Ureter (tissue), 1 donor: ENCODE measurements around the gene TTL. TPM values are rescaled to one million over a fixed set of nuclear protein-coding genes. Genes with fewer than 3 reads are reported as not detected.
"Not testable (repeated sequence)": the region's sequence is repeated elsewhere in the genome, so short reads cannot be mapped to it uniquely, and the experiment has no call there.

ENCODE experiments used
- DNase-seq: peaks from one replicate; pipeline ENCODE4 v3.0.0-alpha.2; 2020; ENCODE audit warnings: low spot score
- total RNA-seq: library from RNA; stranded (reverse); gene quantifications from one replicate; pipeline ENCODE4 v1.2.4, GENCODE V29; 2023
- donor health status: DM: yes; HTN: yes; CAD: no.

The TTL gene
- total RNA-seq, 1 donor from 2014 or later, result 22.2 TPM

- no peak for DNase-seq
Measured at GRCh38 chr2:112474844-112475486, 7.0 kb upstream of the TTL start.

DNA sequence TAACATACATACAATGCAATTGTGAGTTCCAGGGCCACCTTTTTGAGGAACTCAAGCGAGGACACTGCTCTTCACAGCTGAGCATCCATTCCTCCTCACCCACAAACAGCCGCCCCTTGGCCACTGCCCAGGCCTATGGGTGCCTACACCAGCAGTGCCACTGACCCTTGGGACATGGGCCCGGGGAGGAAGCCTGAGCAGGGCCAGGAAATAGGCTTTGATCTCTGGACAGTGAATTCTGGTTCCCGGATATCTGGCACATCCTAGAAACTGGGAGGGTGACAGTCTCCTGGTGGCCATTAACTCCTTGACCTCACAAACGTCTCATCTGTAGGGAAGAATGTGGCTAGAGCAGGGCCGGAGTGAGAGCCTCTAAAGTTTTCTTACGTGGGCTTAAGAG is 5.5 kb upstream of the TTL start:
- DNase-seq, result no peak

- no peak for DNase-seq
Measured at GRCh38 chr2:112480530-112481049, 1.4 kb upstream of the TTL start.

DNA sequence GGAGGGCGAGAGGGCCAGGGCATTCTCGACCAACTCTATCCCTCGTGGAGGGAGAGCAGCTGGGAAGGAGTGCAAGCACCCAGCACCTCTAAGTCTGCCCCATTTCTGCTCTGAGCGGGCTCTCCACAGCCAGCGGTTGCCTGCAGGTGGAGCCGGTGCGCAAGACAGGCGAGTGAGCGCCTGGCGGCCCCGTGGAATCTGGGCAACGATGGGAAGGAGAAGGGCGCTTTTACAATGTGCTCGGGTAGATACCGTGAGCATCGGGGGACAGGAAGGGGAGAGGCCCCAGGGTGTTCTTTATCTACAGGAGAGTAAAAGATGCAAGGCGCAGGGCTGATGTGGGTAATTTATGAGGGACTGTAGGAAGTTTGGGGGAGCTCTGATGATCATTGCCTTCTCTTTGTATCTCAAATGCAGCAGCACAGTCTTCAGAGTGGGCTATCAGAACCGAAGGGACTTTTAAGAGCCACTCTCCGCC is 867 bp upstream of the TTL start:
- peak; percentile 88 for DNase-seq

DNA sequence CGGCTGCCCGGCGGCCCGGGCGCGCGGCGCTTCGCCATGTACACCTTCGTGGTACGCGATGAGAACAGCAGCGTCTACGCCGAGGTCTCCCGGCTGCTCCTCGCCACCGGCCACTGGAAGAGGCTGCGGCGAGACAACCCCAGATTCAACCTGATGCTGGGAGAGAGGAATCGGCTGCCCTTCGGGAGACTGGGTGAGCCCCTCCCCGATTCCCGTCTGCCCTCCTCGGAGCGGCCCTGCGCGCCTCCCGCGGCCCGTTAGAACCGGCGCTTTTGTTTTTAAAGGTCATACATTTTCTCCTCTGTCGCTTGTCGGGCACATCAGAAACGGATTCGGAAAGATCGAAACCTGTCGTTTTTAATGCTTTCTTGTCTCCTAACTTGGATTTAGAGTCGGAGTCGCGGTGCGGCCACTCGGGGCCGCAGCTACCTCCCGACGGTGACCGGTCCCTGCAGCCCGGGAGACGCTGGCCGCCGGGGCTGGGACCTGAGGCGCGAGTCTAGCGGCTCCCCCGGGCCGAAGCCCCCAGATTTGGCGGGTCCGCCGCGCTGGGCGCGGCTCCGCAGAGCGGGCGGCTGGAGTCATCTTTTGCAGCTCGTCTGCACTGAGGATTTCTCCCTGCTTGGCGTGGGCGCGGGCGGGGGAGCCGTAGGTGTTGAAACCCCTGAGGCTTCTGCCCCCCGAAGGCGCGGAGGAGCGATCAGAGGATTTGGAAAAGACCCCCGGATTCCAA is 519 bp downstream of the TTL start:
- DNase-seq, result peak; percentile 48

GRCh38 chr2:112483042-112483473 is 1.1 kb downstream of the TTL start:
- no peak for DNase-seq

DNA sequence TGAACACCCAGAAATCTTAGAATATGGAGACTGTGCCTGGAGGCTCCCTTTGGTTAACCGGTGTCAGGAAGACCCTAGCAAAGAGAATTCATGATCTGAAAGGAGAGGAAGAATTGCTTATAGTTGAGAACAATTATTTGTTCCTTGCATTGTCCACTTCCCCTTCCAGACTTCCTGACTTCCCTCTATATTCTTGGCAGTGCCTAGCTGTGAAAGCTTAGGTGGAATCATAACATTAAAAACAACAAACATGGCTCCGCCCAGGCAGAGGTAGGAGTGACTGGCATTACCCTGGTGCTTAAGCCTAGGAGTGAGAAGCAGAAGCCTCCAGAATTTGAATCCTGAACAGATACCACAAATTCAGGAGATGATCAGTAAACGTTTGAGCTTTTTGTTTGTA is 1.9 kb downstream of the TTL start:
- no peak for DNase-seq

GRCh38 chr2:112485849-112486248 is 3.9 kb downstream of the TTL start:
- DNase-seq, result no peak

- no peak for DNase-seq
Measured at GRCh38 chr2:112486895-112487294, 4.9 kb downstream of the TTL start.

GRCh38 chr2:112487444-112487961 is 5.5 kb downstream of the TTL start:
- no peak for DNase-seq

GRCh38 chr2:112488201-112488600 is 6.2 kb downstream of the TTL start:
- no peak for DNase-seq

GRCh38 chr2:112491946-112492345 is 10.0 kb downstream of the TTL start:
- no peak for DNase-seq

DNA sequence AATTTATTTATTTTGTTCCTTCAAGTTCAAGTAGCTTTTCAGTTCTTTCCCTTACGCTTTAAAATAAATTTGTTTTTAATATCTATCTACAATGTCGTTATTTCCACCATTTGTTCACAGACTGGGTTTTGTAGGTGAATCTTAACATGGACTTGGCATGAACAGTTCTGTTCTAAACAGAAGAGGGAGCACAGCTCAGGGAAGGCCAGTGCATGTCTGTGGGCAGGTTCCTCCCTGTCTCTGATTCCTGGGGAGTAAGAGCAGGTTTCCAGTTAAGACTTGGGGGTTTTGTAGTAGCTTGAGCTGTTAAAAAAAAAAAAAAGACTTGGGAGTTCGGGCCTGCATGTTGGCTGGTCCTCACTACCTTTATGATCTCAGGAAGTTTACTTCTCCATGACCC is 11.1 kb downstream of the TTL start:
- DNase-seq, result no peak

GRCh38 chr2:112493858-112494648 is 12.1 kb downstream of the TTL start:
- no peak for DNase-seq

DNA sequence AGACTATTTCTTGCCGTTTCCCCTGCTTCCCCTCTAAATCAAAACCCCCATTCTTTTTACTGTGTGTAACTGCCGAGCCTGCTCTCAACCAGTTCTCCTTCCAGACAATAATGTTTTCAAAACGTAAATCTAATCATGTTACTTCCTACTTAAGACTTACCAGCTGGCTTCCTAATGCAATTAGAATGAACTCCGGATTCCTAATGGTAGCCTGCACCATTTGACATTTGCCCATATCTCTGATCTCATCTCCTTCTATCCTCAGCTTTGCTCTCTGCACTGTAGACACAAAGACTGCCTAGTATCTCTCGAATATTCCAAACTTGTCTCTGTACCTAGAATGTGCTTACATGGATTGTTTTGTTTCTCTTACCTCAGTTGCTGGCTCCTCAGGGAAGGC is 12.9 kb downstream of the TTL start:
- DNase-seq, result no peak

GRCh38 chr2:112495878-112496277 is 13.9 kb downstream of the TTL start:
- not testable (repeated sequence) for DNase-seq

- not testable (repeated sequence) for DNase-seq
Measured at GRCh38 chr2:112500850-112501484, 19.0 kb downstream of the TTL start.

- DNase-seq, result not testable (repeated sequence)
Measured at GRCh38 chr2:112509239-112509998, 27.5 kb downstream of the TTL start.

- DNase-seq, result no peak
Measured at GRCh38 chr2:112516801-112517200, 34.8 kb downstream of the TTL start.

DNA sequence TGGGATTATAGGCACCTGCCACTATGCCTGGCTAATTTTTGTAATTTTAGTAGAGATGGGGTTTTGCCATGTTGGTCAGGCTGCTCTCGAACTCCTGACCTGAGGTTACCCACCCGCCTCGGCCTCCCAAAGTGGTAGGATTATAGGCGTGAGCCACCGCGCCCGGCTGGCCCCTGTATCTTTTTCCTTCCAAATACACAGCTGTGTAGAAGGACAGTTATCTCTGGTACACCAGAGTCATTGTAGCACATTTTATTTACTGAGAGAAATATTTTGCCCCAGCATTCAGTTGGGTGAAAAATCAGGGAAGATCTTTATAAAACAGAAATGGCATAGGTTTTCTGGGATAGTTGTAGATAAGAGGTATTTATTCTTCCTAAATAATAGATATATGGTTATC is 36.9 kb downstream of the TTL start:
- DNase-seq, result no peak

DNA sequence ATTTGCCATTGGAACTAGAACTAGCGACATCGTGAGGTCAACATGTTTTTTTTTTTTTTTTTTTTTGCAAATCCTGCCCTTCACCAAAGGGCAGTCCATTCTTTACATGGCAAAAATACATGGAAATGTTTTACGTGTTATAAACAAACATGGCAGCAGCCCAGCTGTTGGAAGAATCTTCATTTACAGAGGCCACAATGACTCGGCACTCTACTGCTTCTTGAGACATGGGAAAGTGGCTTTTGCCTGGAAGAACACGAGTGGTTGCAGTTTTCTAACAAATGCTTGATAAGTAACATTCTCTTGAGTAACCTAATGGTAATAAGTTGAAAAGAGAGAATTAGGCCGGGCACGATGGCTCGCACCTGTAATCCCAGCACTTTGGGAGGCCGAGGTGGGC is 37.5 kb downstream of the TTL start:
- no peak for DNase-seq
